Measurements from ENCODE around the gene UMAD1.

Gene UMAD1

DNA sequence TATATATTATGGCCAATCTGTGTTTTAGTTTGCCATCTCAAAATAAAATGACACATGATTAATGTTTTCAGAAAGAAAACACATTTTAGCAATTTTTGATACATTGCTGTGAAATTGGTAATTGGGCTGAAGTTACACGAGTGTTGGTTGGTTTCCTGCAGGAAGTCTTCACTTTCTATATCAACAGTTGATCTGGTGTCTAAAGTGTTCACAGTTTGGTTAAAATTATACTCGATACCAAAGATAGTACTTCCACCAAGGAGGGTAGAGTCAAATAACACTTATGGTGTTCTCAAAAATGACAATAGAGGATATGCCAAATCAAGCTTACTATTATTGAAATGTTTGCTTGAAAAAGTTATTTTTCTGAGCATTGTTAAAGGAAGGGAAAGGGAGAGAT is 207.7 kb downstream of the UMAD1 start:
- DNase-seq: no peak

- DNase-seq: no peak
Measured at GRCh38 chr7:7848892-7849291, 208.3 kb downstream of the UMAD1 start.

- DNase-seq: no peak
Measured at GRCh38 chr7:7850150-7850549, 209.6 kb downstream of the UMAD1 start.

DNA sequence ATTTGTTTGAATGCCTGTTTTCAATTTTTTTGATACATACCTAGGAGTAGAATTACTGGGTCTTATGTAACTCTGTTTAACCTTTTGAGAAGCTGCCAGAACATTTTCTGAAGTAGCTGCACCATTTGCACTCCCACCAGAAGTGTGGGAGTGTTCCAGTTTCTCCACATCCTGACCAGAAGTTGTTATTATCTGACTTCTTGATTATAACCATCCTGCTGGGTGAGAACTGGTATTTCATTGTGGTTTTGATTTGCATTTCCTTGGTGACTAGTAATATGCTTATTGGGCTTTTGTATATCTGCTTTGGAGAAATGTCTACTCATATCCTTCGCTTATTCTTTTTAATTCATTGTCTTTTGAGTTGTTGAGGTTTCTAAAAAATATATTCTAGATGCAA is 210.8 kb downstream of the UMAD1 start:
- no peak for DNase-seq

DNA sequence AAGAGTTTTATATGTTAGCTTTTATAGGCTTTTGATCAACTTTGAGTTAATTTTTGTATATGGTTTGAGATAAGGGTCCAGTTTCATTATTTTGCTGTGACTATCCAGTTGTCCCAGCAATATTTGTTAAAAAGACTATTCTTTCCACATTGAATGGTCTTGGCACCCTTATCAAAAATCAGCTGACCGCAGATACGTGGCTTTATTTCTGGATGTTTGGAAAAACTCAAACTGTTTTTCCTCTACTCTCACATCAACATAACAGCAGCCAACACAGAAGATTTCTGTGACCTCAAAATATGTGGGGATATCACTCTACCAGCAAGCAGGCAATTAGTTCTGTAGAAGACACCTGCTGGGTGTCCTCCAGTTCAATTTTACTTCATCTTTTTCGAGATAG is 211.4 kb downstream of the UMAD1 start:
- DNase-seq: no peak

DNA sequence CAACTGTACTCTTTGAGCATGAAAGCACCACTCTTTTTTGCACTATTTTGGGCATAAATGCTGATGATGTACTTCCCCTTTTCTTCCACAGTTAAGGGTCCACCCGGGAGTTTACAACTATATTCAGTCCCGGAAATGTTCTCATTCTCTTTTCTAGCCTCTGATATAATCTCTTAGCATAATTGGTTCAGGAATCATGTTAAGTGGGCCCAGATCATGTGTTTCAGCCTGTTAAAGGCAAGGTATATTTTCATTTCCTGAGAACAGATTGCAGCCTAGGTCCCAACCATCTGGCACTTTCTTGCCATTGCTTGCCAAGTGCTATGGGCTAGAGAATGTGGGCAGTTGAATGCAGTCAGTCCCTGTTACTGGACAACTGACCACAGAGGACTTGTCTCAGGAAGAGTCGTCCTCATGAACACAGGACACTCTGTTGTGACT is 216.6 kb downstream of the UMAD1 start:
- DNase-seq: no peak

GRCh38 chr7:7858559-7858958 is 218.0 kb downstream of the UMAD1 start:
- DNase-seq: no peak

DNA sequence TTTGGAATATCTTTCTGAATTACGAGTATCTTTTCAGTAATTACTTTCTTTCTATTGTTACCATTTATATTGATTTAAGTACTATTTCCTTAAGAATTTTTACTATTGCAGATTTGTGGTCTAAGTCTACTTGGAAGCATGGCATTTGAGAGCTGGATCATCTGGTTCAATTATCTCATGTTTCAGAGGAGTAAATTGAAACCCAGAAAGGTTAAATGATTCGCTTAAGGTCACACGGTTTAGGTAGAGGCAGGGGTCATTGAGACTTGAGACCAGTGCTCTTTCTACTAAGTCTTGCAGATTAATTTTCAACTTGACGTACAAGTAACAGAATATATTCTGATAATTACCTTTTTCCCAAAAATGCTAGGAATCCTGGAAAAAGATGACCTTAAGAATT is 218.9 kb downstream of the UMAD1 start:
- DNase-seq: no peak

- DNase-seq: no peak
Measured at GRCh38 chr7:7861211-7861633, 220.7 kb downstream of the UMAD1 start.

GRCh38 chr7:7862393-7862792 is 221.8 kb downstream of the UMAD1 start:
- no peak for DNase-seq

GRCh38 chr7:7867846-7868571 is 227.5 kb downstream of the UMAD1 start:
- no peak for DNase-seq

DNA sequence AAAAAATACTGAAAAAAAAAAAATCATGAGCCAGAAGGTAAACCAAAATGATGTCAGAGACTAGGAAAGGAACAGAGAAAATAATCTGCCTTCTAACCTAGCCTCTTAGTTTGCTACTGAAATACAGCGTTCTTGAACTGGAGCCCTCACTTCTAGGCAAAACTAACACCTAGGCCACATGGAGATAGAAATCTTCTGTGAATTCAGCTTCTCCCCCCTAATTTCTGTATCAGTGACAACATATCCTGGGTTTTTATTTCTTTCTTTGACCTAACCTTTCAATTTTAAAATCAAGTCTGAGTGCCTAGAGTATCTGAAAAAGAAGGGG is 228.0 kb downstream of the UMAD1 start:
- no peak for DNase-seq

DNA sequence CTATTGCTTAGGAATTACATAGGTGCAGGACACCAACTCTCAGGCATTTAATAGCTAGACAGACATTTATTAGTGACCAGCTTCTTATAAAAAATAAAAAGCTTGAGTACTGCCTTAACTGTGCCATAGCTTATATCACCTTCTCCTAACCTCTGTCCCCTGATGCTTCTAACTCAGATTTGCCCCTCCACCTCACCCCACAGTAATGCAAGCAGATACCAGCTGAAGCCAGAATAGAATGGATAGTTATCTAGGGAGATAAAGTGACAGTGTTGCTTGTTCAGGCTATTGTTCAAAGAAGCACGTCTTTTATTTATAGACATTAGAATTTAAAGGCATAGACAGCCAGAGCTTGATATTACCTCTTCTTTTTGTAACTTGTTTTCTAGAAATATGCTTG is 228.5 kb downstream of the UMAD1 start:
- DNase-seq: no peak

- DNase-seq: no peak
Measured at GRCh38 chr7:7869651-7870050, 229.1 kb downstream of the UMAD1 start.

DNA sequence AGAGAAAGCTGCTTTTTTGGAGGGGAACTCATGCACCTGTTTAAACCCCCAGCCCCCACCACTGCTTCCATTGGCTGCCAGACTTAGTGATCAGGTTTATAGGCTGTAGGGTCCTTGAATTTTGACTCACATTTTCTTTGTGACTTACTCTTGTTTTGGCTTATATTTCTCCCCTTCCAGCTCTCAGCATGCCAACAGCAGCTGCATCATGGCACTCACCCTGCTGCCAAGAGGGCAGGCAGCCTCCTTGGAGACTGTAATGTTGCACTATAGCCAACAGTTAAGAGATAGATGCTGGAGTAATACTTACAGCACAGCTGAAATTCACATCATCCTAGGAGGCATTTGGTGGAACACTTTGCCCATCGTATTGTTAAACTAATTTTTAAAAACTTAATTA is 230.0 kb downstream of the UMAD1 start:
- no peak for DNase-seq

GRCh38 chr7:7876419-7876818 is 235.9 kb downstream of the UMAD1 start:
- no peak for DNase-seq

GRCh38 chr7:7881581-7881980 is 241.0 kb downstream of the UMAD1 start:
- no peak for DNase-seq

DNA sequence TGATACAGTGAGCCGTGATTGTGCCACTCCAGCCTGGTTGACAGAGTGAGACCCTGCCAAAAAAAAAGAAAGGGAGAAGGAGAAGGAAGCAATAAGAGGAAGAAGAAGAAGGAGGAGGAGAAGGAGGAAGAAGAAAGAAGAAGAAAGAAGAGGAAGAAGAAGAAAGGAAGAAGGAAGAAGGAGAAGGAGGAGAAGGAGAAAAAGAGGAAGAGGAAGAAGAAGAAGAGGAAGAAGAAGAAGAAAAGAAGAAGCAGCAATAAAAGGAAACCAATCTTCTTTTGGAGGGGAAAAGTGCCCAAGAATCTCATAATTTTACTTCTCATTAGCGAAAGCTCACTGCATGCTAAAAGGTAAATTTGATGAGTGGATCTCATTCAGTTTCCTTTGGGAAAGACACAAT is 242.3 kb downstream of the UMAD1 start:
- DNase-seq: no peak

DNA sequence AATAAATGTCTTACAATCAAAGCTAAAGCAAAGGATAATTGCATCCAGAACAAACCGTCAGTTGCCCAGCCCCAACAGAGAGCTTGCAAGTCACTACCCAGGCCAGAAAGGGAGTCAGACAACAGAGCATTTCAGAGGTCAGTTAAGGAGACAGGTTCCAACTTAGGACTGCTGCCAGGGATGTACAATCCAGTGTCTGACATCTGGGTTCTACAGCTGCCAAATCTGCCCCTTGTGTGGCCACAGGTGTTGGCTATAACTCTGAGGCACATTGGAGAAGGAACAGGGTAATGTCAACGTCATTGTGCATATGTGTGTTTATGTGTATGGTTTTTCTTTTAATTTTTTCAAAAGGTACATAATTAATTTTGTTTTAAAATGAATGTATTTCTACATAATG is 242.8 kb downstream of the UMAD1 start:
- DNase-seq: no peak

DNA sequence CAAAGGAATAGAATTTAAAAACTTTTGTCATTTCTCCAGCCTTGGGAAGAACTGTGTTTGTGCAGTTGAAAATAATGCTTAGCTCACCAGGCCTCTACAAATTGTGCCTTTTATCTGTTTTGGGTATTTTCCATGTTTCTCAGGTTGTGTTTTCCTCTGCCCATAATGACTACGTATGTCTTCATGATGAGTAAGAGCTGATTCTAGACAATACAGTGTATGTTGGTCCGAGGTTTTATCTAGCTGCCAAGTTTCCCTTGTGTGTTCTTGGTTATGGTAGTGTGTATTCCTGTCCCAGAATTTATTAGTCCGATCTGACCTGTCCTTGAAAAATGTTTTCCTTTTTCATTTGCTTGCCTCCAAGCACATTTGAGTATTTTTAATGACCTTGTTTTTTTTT is 244.3 kb downstream of the UMAD1 start:
- no peak for DNase-seq

DNA sequence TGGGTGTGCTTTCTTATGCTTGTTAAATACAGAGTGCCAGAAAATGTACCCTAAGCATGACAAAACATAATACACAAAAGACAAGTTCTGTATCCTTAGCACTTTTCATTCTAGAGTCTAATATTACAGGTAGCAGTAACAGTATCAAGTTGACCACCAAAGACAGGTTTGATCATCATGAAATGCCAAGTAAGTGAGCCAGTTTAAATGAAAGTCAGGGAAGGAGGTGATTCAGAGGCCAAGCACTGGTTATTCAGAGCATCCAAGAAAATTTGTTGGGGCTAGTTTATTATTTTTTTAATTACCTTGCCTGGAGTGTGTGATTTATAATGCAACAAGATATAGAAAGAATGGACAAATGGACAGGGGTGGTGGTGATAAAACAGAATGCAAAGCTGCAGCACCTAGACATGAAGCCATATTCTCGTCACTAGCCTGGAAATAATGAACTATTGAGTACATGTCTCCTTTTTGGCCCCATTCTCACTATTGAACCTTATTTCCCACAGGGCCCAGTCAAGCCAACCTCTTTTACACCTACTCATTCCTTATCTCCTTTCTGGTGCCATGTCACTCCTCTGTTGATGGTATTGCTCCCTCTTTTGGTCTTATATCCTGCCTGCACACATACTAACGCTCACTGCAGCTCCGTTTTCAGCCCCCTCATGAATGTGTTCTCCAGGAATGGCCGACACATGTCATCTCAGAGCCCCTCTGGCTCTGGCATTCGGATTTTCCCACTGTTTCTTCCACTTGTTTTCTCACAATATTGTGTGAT is 249.4 kb downstream of the UMAD1 start:
- DNase-seq: no peak

DNA sequence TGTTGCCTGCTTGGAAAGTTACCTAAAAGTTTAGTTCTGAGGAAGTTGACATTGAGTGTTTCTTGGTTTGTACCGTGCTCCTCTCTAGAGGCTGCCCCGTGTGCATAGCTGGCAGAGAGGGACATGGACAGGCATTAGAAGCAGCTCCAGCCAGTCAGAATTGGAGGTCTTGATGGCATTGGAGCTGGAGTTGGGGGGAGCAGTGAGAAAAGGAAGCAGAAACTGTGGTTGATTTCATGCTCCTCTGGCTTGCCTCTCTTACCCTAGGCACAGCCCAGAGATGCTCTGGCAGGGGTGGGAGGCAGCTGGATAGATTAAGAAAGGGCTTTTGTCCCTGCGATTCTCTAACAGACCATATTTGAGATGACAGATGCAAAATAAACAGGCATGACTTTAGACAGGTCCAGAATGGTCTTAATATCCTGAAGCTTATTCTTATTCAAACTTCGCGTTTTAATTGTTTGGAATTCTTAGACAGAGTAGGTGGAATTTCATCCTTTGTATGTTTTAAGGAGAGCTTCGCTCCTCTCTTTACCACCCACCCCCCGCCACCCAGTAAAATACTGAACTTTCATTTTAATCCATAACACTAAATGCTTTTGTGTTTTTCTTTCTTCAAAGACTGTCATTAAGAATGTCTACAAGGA is 254.6 kb downstream of the UMAD1 start:
- DNase-seq: no peak

GRCh38 chr7:7895754-7896153 is 255.2 kb downstream of the UMAD1 start:
- no peak for DNase-seq

- DNase-seq: no peak
Measured at GRCh38 chr7:7897509-7897908, 257.0 kb downstream of the UMAD1 start.
